ENCODE results near the gene PKN3.

DNA sequence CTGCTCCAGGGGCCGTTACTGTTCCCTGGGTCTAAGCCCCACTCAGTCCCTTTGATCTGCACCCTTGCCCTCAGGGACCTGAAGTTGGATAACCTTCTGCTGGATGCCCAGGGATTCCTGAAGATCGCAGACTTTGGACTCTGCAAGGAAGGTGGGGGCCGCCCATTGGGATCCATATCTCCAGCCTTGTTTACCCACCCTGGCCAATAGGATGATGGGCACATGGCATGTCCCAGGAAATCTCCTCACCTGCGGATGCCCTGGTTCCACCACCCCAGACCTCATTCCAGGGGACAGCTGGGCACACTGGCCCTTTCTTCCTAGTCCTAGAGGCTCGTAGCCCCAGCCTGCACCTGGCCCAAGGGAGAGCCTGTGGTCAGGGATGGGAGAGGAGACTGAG is 16.2 kb downstream of the PKN3 start:
- TF ChIP-seq, protein P1, sequence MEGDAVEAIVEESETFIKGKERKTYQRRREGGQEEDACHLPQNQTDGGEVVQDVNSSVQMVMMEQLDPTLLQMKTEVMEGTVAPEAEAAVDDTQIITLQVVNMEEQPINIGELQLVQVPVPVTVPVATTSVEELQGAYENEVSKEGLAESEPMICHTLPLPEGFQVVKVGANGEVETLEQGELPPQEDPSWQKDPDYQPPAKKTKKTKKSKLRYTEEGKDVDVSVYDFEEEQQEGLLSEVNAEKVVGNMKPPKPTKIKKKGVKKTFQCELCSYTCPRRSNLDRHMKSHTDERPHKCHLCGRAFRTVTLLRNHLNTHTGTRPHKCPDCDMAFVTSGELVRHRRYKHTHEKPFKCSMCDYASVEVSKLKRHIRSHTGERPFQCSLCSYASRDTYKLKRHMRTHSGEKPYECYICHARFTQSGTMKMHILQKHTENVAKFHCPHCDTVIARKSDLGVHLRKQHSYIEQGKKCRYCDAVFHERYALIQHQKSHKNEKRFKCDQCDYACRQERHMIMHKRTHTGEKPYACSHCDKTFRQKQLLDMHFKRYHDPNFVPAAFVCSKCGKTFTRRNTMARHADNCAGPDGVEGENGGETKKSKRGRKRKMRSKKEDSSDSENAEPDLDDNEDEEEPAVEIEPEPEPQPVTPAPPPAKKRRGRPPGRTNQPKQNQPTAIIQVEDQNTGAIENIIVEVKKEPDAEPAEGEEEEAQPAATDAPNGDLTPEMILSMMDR (IDR thresholded peaks at IDR 0.05 in 2 of 3, conservative IDR thresholded peaks at IDR 0.05 in 1 of 3; ENCODE audit: insufficient read depth in 2 of 3, low read depth in 1 of 3, low read length in 3 of 3) = no peak
- no peak for TF ChIP-seq JUND (IDR thresholded peaks at IDR 0.05; ENCODE audit: borderline replicate concordance, low read depth, low read length)
- TF ChIP-seq JUND (tag; IDR thresholded peaks at IDR 0.05; ENCODE audit: borderline replicate concordance, low read depth, low read length) = no peak
- TF ChIP-seq HDAC3 (IDR thresholded peaks at IDR 0.05; ENCODE audit: borderline replicate concordance, partially characterized antibody) = no peak
- TF ChIP-seq ZNF124 (CRISPR knock-in tag; IDR thresholded peaks at IDR 0.05) = no peak
- TF ChIP-seq RFX5 (IDR thresholded peaks at IDR 0.05; ENCODE audit: low read depth, low read length) = no peak

Measured in K562 (cell line).